Measurements from ENCODE around the gene PLCD3. TPM values are rescaled to one million over a fixed set of nuclear protein-coding genes. Genes with fewer than 3 reads are reported as not detected.

PLCD3 gene
- total and polyA plus RNA-seq, 2 of the 13 experiments (the other 11 are each of a cell fraction or from before 2014, with no cell fraction given), result 11.3 to 39.1 TPM

DNA sequence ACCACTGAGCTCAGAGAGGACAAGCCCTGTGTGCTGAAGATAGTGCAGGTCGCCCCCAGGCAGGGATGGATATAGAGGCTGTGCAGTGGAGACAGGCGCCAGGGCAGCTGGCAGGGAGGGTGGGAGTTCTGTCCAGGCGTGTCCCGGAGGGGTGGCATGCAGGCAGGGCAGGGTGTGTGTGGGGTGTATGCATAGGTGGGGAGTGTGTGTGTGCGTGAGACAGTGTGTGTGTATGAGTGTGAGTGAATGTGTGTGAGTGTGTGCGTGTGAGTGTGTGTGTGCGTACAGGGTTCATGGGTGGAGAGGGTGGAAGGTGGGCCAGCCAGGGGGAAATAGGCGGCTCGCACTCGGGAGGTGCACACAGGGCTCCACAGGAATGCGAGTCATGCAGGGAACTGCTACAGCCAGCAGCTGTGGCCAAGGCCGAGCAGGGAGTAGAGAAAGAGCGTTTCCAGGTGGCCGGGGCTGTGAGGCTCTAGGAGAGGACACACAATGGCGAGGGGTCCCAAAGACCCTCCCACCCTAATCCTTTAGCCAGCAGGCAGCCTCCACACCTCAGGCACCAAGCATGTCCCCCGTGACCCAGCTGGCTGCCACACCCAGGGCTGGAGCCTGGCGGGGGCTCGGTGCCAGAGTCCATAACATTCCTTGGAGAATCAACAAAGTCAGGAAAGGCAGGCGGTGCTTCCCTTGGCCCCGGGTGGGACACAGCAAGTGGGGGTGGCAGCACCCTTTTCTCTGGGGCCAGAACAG lies 4.6 kb downstream of the PLCD3 start (continued):
- TF ChIP-seq, protein P1, sequence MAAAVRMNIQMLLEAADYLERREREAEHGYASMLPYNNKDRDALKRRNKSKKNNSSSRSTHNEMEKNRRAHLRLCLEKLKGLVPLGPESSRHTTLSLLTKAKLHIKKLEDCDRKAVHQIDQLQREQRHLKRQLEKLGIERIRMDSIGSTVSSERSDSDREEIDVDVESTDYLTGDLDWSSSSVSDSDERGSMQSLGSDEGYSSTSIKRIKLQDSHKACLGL (CRISPR knock-in tag; IDR thresholded peaks at IDR 0.05), result 0 out of 2 replicates have a peak, but pooled peaks have one; percentile 56
- TF ChIP-seq KDM1A (CRISPR knock-in tag; IDR thresholded peaks at IDR 0.05) (no peak), SRSF4 (IDR thresholded peaks at IDR 0.05; ENCODE audit: low read depth, low read length, poor library complexity, severe bottlenecking) (no peak), EP300 (IDR thresholded peaks at IDR 0.05; ENCODE audit: low read depth in 2 of 2, low read length in 2 of 2) (peak in 1 of 2 experiments; percentile 64; a peak in 2 of 4 replicates), EP300 (CRISPR knock-in tag; IDR thresholded peaks at IDR 0.05; ENCODE audit: borderline replicate concordance) (peak; percentile 65), ZNF496 (CRISPR knock-in tag; IDR thresholded peaks at IDR 0.05; ENCODE audit: insufficient replicate concordance) (no peak), MLLT10 (CRISPR knock-in tag; IDR thresholded peaks at IDR 0.05) (no peak), GZF1 (CRISPR knock-in tag; IDR thresholded peaks at IDR 0.05) (peak; percentile 60; the same call in 1 of the 2 replicates), PTBP1 (IDR thresholded peaks at IDR 0.05; ENCODE audit: low read depth, low read length, poor library complexity, severe bottlenecking) (no peak), SOX5 (CRISPR knock-in tag; IDR thresholded peaks at IDR 0.05; ENCODE audit: borderline replicate concordance) (peak; percentile 67; the same call in 1 of the 2 replicates), SP5 (CRISPR knock-in tag; IDR thresholded peaks at IDR 0.05; ENCODE audit: borderline replicate concordance, low read depth) (0 out of 2 replicates have a peak, but pooled peaks have one; percentile 46), ZNF333 (CRISPR knock-in tag; IDR thresholded peaks at IDR 0.05; ENCODE audit: borderline replicate concordance) (peak; percentile 70; the same call in 1 of the 2 replicates), STAT5B (CRISPR knock-in tag; IDR thresholded peaks at IDR 0.05) (no peak), ZNF883 (CRISPR knock-in tag; IDR thresholded peaks at IDR 0.05; ENCODE audit: not compliant biosample characterization) (no peak), ZNF746 (CRISPR knock-in tag; IDR thresholded peaks at IDR 0.05) (peak; percentile 22; the same call in 1 of the 2 replicates), ZNF619 (CRISPR knock-in tag; IDR thresholded peaks at IDR 0.05) (peak; percentile 22; the same call in 1 of the 2 replicates), SCMH1 (CRISPR knock-in tag; IDR thresholded peaks at IDR 0.05; ENCODE audit: borderline replicate concordance) (no peak)
- TF ChIP-seq, protein P2, sequence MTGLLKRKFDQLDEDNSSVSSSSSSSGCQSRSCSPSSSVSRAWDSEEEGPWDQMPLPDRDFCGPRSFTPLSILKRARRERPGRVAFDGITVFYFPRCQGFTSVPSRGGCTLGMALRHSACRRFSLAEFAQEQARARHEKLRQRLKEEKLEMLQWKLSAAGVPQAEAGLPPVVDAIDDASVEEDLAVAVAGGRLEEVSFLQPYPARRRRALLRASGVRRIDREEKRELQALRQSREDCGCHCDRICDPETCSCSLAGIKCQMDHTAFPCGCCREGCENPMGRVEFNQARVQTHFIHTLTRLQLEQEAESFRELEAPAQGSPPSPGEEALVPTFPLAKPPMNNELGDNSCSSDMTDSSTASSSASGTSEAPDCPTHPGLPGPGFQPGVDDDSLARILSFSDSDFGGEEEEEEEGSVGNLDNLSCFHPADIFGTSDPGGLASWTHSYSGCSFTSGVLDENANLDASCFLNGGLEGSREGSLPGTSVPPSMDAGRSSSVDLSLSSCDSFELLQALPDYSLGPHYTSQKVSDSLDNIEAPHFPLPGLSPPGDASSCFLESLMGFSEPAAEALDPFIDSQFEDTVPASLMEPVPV (CRISPR knock-in tag; IDR thresholded peaks at IDR 0.05), result no peak
- TF ChIP-seq, protein P3, sequence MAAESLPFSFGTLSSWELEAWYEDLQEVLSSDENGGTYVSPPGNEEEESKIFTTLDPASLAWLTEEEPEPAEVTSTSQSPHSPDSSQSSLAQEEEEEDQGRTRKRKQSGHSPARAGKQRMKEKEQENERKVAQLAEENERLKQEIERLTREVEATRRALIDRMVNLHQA (CRISPR knock-in tag; IDR thresholded peaks at IDR 0.05), result no peak
- TF ChIP-seq, protein P4, sequence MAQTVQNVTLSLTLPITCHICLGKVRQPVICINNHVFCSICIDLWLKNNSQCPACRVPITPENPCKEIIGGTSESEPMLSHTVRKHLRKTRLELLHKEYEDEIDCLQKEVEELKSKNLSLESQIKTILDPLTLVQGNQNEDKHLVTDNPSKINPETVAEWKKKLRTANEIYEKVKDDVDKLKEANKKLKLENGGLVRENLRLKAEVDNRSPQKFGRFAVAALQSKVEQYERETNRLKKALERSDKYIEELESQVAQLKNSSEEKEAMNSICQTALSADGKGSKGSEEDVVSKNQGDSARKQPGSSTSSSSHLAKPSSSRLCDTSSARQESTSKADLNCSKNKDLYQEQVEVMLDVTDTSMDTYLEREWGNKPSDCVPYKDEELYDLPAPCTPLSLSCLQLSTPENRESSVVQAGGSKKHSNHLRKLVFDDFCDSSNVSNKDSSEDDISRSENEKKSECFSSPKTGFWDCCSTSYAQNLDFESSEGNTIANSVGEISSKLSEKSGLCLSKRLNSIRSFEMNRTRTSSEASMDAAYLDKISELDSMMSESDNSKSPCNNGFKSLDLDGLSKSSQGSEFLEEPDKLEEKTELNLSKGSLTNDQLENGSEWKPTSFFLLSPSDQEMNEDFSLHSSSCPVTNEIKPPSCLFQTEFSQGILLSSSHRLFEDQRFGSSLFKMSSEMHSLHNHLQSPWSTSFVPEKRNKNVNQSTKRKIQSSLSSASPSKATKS (CRISPR knock-in tag; IDR thresholded peaks at IDR 0.05), result 0 out of 2 replicates have a peak, but pooled peaks have one; percentile 15
- TF ChIP-seq, protein P5, sequence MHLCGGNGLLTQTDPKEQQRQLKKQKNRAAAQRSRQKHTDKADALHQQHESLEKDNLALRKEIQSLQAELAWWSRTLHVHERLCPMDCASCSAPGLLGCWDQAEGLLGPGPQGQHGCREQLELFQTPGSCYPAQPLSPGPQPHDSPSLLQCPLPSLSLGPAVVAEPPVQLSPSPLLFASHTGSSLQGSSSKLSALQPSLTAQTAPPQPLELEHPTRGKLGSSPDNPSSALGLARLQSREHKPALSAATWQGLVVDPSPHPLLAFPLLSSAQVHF (CRISPR knock-in tag; IDR thresholded peaks at IDR 0.05), result no peak
- TF ChIP-seq, protein P6, sequence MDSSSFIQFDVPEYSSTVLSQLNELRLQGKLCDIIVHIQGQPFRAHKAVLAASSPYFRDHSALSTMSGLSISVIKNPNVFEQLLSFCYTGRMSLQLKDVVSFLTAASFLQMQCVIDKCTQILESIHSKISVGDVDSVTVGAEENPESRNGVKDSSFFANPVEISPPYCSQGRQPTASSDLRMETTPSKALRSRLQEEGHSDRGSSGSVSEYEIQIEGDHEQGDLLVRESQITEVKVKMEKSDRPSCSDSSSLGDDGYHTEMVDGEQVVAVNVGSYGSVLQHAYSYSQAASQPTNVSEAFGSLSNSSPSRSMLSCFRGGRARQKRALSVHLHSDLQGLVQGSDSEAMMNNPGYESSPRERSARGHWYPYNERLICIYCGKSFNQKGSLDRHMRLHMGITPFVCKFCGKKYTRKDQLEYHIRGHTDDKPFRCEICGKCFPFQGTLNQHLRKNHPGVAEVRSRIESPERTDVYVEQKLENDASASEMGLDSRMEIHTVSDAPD (CRISPR knock-in tag; IDR thresholded peaks at IDR 0.05), result no peak
